Progenitor cell of endocrine pancreas (in vitro differentiated cells): Measurements from ENCODE around the gene GCHFR. TPM values are rescaled to one million over a fixed set of nuclear protein-coding genes. Genes with fewer than 3 reads are reported as not detected.
A peak's percentile ranks its signal among the peaks of the same experiment; 100 is the strongest.

ENCODE experiments used
- DNase-seq: peaks from one replicate; pipeline ENCODE4 v3.0.0; 2021; ENCODE audit warnings: low spot score; ENCODE audit not compliant: unreplicated experiment
- H3K27ac Mint-ChIP-seq: 2 replicates; pipeline ENCODE4 v1.8.0; 2021; ENCODE audit warnings: mild to moderate bottlenecking, moderate library complexity, mixed read lengths
- H3K27me3 Mint-ChIP-seq: 2 replicates; pipeline ENCODE4 v1.8.0; 2021; ENCODE audit warnings: mixed read lengths
- H3K36me3 Mint-ChIP-seq: 2 replicates; pipeline ENCODE4 v1.8.0; 2022; ENCODE audit warnings: mixed read lengths; ENCODE audit not compliant: insufficient read depth
- H3K4me1 Mint-ChIP-seq: 2 replicates; pipeline ENCODE4 v1.8.0; 2021; ENCODE audit warnings: low read depth, mixed read lengths
- H3K4me3 Mint-ChIP-seq: 2 replicates; pipeline ENCODE4 v1.8.0; 2021; ENCODE audit warnings: low read depth, mild to moderate bottlenecking, moderate library complexity, mixed read lengths
- H3K9me3 Mint-ChIP-seq: 2 replicates; pipeline ENCODE4 v1.8.0; 2021; ENCODE audit warnings: low read depth, mixed read lengths
- total RNA-seq: library from RNA; stranded (reverse); gene quantifications from 2 replicates; pipeline ENCODE4 v1.2.1, GENCODE V29; 2021
- TF ChIP-seq, protein P1 (sequence below): fragments of 200-600 bp; sonication (generic); IDR thresholded peaks from one replicate; pipeline ENCODE4 v1.5.0; 2021; ENCODE audit warnings: antibody characterized with exemption, mild to moderate bottlenecking; ENCODE audit not compliant: unreplicated experiment

Gene GCHFR
- total RNA-seq, 1 donor from 2014 or later = 32.1 TPM

DNA sequence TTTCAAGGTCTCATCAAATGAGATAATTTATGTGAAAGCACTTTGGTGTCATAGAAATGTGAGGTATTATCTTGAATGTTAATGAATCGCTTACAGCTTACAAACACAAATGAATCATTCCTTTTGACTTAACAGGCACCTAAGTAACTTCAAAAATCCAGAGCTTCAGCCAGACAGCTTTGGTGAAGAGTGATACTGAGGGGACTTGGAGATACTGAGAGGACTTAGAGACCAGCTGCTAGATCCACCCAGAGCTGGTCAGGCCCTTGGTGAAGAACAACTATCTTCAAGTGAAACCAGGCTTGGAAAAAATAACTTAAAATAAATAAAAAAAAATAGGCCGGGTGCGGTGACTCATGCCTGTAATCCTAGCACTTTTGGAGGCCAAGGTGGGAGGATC, 26.9 kb downstream of the GCHFR start:
- H3K36me3 Mint-ChIP-seq = peaks cover 5% of the 10 kb centered on the region
- peaks cover 34% of the 10 kb centered on the region for H3K4me1 Mint-ChIP-seq
- DNase-seq = no peak
- no peaks in the 10 kb centered on the region for H3K9me3 Mint-ChIP-seq
- H3K27ac Mint-ChIP-seq = no peak overlapping the region
- no peak overlapping the region for H3K4me3 Mint-ChIP-seq
- TF ChIP-seq, protein P1, sequence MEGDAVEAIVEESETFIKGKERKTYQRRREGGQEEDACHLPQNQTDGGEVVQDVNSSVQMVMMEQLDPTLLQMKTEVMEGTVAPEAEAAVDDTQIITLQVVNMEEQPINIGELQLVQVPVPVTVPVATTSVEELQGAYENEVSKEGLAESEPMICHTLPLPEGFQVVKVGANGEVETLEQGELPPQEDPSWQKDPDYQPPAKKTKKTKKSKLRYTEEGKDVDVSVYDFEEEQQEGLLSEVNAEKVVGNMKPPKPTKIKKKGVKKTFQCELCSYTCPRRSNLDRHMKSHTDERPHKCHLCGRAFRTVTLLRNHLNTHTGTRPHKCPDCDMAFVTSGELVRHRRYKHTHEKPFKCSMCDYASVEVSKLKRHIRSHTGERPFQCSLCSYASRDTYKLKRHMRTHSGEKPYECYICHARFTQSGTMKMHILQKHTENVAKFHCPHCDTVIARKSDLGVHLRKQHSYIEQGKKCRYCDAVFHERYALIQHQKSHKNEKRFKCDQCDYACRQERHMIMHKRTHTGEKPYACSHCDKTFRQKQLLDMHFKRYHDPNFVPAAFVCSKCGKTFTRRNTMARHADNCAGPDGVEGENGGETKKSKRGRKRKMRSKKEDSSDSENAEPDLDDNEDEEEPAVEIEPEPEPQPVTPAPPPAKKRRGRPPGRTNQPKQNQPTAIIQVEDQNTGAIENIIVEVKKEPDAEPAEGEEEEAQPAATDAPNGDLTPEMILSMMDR = no peak
- no peaks in the 10 kb centered on the region for H3K27me3 Mint-ChIP-seq

DNA sequence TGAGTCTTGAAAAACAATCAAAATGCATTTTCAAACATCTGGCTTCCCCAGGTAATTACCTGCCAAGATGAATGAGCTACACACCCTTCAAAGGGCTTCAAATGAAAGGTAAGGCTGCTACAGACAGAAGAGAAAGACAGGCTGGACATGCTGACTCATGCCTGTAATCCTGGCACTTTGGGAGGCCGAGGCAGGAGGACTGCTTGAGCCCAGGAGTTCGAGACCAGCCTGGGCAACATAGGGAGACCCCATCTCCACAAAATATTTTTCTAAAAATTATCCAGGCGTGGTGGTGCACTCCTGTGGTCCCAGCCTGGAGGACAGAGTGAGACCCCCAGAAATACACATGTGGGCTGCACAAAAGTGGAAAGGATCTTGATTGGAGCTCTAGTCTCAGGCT, 28.5 kb downstream of the GCHFR start:
- Mint-ChIP-seq H3K27me3 (no peaks in the 10 kb centered on the region), H3K9me3 (no peaks in the 10 kb centered on the region), H3K4me1 (peaks cover 20% of the 10 kb centered on the region), H3K36me3 (peaks cover 7% of the 10 kb centered on the region), H3K27ac (peak overlapping the region; percentile 43), H3K4me3 (no peak overlapping the region)
- DNase-seq = no peak
- TF ChIP-seq, protein P1 = no peak

DNA sequence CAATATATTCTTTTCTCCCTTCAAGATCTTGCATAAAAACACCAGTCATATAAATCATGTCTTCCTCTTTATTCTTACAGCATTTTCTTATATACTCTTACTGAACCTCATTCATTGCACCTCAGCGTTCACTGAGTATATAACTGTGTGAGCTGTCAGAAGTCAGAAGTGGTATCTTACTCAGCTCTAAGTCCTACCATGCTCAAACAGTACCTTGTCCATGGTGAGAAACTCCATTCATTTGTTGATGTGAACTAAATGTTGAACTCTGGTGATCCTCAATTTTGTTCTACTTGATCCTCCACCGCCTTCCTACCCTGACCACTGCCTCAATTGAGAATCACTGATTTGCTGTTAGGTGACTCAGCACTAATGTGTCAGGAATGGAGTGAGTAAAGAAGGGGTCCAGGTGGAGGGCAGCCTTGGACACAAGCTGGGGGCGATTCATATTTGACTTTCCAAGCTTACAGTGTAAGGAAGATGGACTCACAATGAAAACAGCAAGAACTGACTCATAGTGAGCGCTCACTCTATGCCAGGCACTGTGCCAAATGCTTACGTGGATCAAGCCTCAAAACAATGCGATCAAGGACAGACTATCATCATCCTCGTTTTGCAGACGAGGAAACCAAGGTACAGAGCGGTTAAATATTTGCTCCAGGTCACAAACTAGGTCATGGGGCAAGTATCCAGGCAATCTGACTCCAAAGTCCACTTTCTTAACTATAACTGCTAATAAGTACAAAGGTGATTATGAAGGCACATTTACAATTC, 29.5 kb downstream of the GCHFR start:
- no peaks in the 10 kb centered on the region for H3K27me3 Mint-ChIP-seq
- H3K4me3 Mint-ChIP-seq = no peak overlapping the region
- H3K4me1 Mint-ChIP-seq = peaks cover 17% of the 10 kb centered on the region
- no peaks in the 10 kb centered on the region for H3K9me3 Mint-ChIP-seq
- DNase-seq = no peak
- H3K36me3 Mint-ChIP-seq = peaks cover 7% of the 10 kb centered on the region
- TF ChIP-seq, protein P1 = no peak
- peak overlapping the region; percentile 29 for H3K27ac Mint-ChIP-seq

DNA sequence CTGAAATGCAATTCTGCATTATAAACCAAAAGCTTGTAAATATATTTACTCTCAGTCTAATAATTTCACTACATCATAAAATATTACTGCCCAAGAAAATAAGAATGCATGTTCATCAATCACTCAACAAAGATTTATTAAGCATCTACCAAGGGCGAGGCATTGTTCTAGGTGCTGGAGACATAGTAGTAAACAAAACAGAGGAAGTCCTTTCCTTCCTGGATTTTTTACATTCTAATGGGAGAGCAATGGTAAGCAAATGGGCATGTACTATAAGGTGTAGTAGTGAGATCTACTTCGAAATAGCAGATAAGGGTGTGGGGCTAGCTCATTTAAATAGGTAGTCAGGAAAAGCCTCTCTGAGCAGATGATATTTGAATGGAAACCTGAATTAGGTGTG, 32.2 kb downstream of the GCHFR start:
- no peaks in the 10 kb centered on the region for H3K27me3 Mint-ChIP-seq
- H3K9me3 Mint-ChIP-seq = no peaks in the 10 kb centered on the region
- H3K4me3 Mint-ChIP-seq = no peak overlapping the region
- H3K36me3 Mint-ChIP-seq = peaks cover 8% of the 10 kb centered on the region
- no peak for DNase-seq
- TF ChIP-seq, protein P1 = no peak
- H3K27ac Mint-ChIP-seq = no peak overlapping the region
- H3K4me1 Mint-ChIP-seq = peaks cover 21% of the 10 kb centered on the region

DNA sequence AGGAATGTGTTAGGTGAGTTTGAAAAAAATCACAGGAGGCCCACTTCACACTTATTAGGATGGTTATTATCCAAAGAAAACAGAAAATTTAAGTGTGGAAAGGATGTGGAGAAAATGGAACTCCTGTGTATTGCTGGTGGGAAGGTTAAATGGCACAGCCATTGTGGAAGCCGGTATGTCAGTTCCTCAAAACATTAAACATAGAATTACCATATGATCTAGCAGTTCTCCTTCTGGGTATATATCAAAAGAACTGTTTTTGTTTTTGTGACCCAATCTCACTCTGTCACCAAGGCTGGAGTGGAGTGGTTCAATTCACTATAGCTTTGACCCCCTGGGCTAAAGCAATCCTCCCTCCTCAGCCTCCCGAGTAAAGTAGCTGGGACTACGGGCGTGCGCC, 32.6 kb downstream of the GCHFR start:
- peaks cover 21% of the 10 kb centered on the region for H3K4me1 Mint-ChIP-seq
- TF ChIP-seq, protein P1 = no peak
- DNase-seq = no peak
- H3K36me3 Mint-ChIP-seq = peaks cover 10% of the 10 kb centered on the region
- no peaks in the 10 kb centered on the region for H3K9me3 Mint-ChIP-seq
- H3K27me3 Mint-ChIP-seq = no peaks in the 10 kb centered on the region
- no peak overlapping the region for H3K4me3 Mint-ChIP-seq
- no peak overlapping the region for H3K27ac Mint-ChIP-seq
